HG03571 (cell line): ENCODE data around the gene RUVBL2.
"Not testable (repeated sequence)": the region's sequence is repeated elsewhere in the genome, so short reads cannot be mapped to it uniquely, and the experiment has no call there.

Experiments
- ATAC-seq: cut with Tn5 transposase; IDR thresholded peaks from one replicate; pipeline ENCODE4 v1.9.1; 2021; ENCODE audit not compliant: unreplicated experiment

The RUVBL2 gene

GRCh38 chr19:49016067-49016839, 22.6 kb downstream of the RUVBL2 start:
- ATAC-seq: no peak

- no peak for ATAC-seq
Observed at GRCh38 chr19:49017041-49017665, 23.5 kb downstream of the RUVBL2 start, which contains the start of gene LHB. LHB (minus strand) TSS chr19:49017091; CDS start chr19:49017081, 10 bp downstream.

DNA sequence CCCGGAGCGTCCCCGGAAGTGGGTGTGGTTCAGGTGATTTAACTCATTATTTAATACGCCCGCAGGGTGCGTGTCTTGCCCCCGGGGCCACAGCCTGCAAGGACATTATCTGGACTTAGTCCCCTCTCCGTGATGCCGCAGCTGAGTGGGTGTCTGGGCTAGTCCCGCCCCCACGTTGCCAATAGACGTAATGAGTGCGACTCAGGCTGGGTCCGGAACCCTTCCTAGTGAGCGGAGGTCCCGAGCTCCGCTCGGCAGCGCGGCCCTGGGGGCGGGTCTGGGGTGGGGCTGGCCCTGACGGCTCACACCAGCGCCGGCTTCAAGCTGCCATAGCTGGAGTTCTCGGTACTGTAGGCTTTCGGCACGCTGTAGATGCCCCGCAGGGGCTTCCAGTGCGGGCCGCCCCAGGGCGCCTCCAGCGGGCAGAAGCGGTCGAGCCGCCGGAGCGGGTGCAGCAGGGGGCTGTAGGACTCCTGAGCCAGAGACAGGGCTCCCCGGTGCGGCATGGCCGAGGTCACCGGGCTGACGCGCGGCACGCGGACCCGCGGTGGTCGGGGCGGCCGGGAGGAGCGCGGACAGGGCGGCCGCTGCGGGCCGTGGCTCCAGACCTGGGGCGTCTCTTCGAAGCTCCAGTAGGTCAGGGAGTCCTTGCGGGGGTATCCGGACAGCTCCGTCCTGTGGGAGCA, 24.1 kb downstream of the RUVBL2 start:
- ATAC-seq: no peak

- not testable (repeated sequence) for ATAC-seq
Observed at GRCh38 chr19:49018388-49019241, 24.9 kb downstream of the RUVBL2 start.

DNA sequence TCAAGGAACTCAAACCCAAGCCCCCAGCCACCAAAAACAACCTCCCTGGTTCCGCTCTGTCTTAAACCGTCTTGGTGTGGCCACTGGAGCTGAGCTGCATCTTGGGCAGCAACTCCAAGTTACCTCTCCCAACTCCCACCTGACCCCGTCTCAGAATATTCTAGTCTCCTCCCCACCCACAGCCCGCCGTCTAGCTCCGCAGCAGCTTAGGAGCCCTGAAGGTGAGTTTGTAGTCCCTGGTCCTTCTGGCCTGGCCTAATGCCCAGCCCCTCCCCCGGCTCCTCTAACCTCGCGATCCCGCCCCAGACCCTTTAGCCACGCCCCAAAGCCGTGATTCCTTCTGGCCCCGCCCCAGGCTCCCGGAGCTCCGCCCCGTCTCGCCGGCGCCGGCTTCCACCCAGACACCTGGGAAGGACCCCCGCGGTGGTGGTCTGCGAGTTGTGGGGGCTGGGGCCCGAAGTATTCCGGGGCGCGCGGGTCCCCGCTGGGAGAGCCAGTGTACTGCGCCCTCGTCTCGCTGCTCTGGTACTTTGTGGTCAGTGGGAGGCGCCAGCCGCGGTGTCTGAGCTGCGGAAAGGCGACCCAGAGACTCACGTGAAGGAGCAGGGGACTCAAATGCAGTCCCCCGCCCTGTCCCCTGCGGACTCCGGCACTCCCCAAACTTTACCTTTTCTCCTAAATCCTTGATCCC, 25.7 kb downstream of the RUVBL2 start:
- no peak for ATAC-seq

GRCh38 chr19:49020342-49020741, 26.7 kb downstream of the RUVBL2 start:
- ATAC-seq: no peak

DNA sequence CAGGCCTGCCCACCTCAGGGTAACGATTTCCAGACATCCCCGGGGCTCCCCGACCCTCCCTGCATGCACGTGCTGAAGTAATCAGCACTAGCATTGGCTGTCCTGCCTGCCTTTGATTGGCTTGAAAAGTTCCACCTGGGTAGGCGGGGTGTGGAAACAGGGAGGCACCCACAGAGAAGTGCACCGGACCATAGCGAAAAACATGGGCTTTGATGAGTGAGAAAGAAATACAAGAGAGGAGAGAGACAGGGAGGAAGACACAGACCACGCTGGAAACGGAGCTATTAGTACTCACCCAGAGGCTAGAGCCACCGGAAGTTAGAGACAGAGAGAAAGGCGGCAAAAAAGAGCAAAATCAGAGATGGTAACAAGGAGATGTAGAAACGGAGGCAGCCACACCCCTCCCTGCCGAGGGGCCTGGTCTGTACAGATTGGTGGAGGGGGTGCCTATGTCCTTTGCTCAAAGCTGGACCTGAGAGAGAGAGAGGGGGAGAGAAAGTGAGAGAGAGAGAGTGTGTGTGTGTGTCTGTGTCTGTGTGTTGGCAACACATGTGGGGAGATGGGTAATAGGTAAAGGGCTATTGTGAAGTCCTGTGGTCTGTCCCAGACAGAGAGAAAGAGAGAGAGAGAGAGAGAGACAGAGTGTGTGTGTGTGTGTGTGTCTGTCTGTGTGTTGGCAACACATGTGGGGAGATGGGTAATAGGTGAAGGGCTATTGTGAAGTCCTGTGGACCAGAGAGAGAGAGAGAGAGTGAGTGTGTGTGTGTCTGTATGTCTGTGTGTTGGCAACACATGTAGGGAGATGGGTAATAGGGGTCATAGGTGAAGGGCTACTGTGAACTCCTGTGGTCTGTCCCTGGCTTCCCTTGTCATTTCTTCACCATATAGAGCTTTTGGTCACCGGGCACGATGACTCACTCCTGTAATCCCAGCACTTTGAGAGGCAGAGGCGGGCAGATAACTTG, 27.5 kb downstream of the RUVBL2 start:
- ATAC-seq: no peak

- no peak for ATAC-seq
Observed at GRCh38 chr19:49022116-49022515, 28.4 kb downstream of the RUVBL2 start.

DNA sequence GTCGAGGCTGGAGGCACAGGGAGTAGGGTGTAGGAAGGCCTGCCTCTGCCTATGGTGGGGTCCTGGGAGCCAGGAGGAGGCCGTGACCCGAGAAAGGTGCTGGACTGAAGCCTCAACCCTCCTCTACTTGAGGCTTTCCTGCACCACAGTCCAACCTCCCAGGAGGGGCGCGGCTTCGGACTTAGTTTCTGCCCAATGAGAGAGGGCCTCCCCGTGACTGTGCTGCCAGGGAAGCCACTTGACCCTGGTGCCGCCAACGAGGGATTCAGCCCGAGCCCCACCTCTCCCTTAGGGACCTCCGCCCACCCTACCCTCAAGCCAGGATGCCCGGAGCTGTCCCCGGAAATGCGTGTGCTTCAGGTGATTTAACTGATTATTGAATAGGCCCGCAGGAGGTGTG, 30.5 kb downstream of the RUVBL2 start, which contains the start of gene CGB3:
CGB3 (minus strand) TSS at position 101 of the 400 bp plus-strand sequence. CDS start 362 bp downstream, outside the sequence.
- not testable (repeated sequence) for ATAC-seq

GRCh38 chr19:49025088-49025487, 31.4 kb downstream of the RUVBL2 start:
- ATAC-seq: not testable (repeated sequence)

GRCh38 chr19:49025599-49025998, 31.9 kb downstream of the RUVBL2 start:
- ATAC-seq: not testable (repeated sequence)

GRCh38 chr19:49028686-49029085, 35.0 kb downstream of the RUVBL2 start:
- ATAC-seq: not testable (repeated sequence)

GRCh38 chr19:49029749-49030148, 36.1 kb downstream of the RUVBL2 start:
- not testable (repeated sequence) for ATAC-seq

DNA sequence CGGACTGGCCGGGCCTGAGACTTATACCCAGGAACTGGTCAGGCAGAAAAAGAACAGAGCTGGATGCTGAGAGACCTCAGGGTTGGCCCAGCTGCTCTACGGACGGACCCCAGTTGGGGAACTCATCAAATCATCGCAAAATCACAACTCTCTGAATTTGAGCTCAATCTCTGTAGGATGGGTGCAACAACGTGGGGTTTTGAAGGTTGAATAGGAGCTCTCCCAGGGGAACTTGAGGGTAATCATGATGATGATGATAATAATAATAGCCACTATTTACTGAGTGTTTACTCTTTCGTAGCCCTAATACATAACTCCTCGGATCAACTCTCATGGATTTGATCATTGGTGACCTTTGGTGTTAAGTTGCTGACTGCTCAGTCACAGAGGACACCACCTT, 36.6 kb downstream of the RUVBL2 start:
- not testable (repeated sequence) for ATAC-seq

- not testable (repeated sequence) for ATAC-seq
Observed at GRCh38 chr19:49031642-49032301, 38.1 kb downstream of the RUVBL2 start, which contains the start of gene CGB2. CGB2 (plus strand) TSS chr19:49031890; CDS start chr19:49032096, 206 bp downstream.

DNA sequence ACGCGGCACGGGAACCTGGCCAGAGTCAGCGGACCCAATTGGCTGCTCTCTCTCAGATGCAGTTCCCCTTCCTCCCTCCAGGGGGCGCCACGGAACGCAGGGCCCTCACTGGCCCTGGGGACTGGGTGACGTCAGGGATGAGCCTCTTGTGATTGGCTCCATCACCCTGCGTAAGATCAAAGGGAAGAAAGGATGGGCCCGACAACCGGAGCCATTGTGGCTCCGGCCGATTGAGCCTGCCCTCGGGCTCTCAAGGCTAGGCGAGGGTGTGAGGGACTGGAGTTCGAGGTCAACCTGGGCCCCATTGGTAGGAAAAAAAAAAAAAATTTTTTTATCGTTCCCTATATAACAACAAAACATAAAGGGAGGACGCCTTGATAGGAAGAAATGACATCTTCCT, 43.1 kb downstream of the RUVBL2 start, which contains the start of gene CGB1:
CGB1 (minus strand) TSS at position 81 of the 400 bp plus-strand sequence. CDS start 184 bp downstream, outside the sequence.
- not testable (repeated sequence) for ATAC-seq

- not testable (repeated sequence) for ATAC-seq
Observed at GRCh38 chr19:49038111-49038510, 44.4 kb downstream of the RUVBL2 start.
